HG02943 (cell line): ENCODE data around the gene ADCK1.

Experiments used
- ATAC-seq: cut with Tn5 transposase; IDR thresholded peaks from one replicate; pipeline ENCODE4 v1.9.1; 2021; ENCODE audit warnings: mild to moderate bottlenecking, low read depth, moderate library complexity; ENCODE audit not compliant: unreplicated experiment

Gene ADCK1

GRCh38 chr14:77980475-77981321 lies 180.8 kb downstream of the ADCK1 start:
- ATAC-seq = no peak
